C4-2B (cell line): ENCODE data around the gene RHOD.

Experiments
- H3K27ac ChIP-seq: fragments of 450-650 bp; 2 replicates; pipeline ENCODE4 v1.5.1; 2017
- CTCF ChIP-seq: fragments of 450-650 bp; conservative IDR thresholded peaks from 2 replicates; pipeline ENCODE4 v1.5.1; 2017; ENCODE audit warnings: mild to moderate bottlenecking
- ZFX ChIP-seq: fragments of 450-650 bp; IDR thresholded peaks from 2 replicates; pipeline ENCODE4 v1.6.1; 2017

RHOD gene

GRCh38 chr11:67020949-67021348 lies 35.7 kb upstream of the RHOD start:
- H3K27ac ChIP-seq: no peak overlapping the region
- no peak for TF ChIP-seq CTCF
- TF ChIP-seq ZFX: no peak

- no peak for TF ChIP-seq CTCF
- TF ChIP-seq ZFX: no peak
- H3K27ac ChIP-seq: no peak overlapping the region
Observed at GRCh38 chr11:67022341-67022933, 34.2 kb upstream of the RHOD start.

GRCh38 chr11:67022961-67023956 lies 33.4 kb upstream of the RHOD start, which contains the start of gene SYT12:
Gene SYT12 (plus strand): TSS chr11:67023134. CDS start chr11:67030145, 7,011 bp downstream.
- no peak within 1 kb of the TSS for H3K27ac ChIP-seq
- TF ChIP-seq CTCF: no peak
- no peak for TF ChIP-seq ZFX

GRCh38 chr11:67023957-67024353 lies 32.7 kb upstream of the RHOD start:
- TF ChIP-seq ZFX (no peak), CTCF (no peak)

GRCh38 chr11:67024410-67024809 lies 32.2 kb upstream of the RHOD start:
- TF ChIP-seq CTCF (no peak), ZFX (no peak)
- no peak overlapping the region for H3K27ac ChIP-seq

More at GRCh38 chr11:67023957-67024353, 32.7 kb upstream of the RHOD start:
- no peak overlapping the region for H3K27ac ChIP-seq

GRCh38 chr11:67024966-67025365 lies 31.7 kb upstream of the RHOD start:
- no peak for TF ChIP-seq CTCF
- TF ChIP-seq ZFX: no peak

GRCh38 chr11:67025750-67026149 lies 30.9 kb upstream of the RHOD start:
- TF ChIP-seq ZFX (no peak), CTCF (no peak)
- H3K27ac ChIP-seq: no peak overlapping the region

More at GRCh38 chr11:67024966-67025365, 31.7 kb upstream of the RHOD start:
- H3K27ac ChIP-seq: no peak overlapping the region
